OCI-LY3 (cell line): Measurements from ENCODE around the gene ICE1.

Experiments used
- EZH2phosphoT487 ChIP-seq: fragments of 200-600 bp; shearing (Covaris generic); IDR thresholded peaks from 2 replicates; pipeline ENCODE4 v1.6.1; 2018; ENCODE audit warnings: antibody characterized with exemption, mixed run types, low read depth
- TF ChIP-seq, protein P1 (sequence below): fragments of 200-600, 300-600 bp; sonication (generic); IDR thresholded peaks from 2 replicates; pipeline ENCODE4 v1.5.1; 2014; ENCODE audit warnings: antibody characterized with exemption, low read length, low read depth

DNA sequence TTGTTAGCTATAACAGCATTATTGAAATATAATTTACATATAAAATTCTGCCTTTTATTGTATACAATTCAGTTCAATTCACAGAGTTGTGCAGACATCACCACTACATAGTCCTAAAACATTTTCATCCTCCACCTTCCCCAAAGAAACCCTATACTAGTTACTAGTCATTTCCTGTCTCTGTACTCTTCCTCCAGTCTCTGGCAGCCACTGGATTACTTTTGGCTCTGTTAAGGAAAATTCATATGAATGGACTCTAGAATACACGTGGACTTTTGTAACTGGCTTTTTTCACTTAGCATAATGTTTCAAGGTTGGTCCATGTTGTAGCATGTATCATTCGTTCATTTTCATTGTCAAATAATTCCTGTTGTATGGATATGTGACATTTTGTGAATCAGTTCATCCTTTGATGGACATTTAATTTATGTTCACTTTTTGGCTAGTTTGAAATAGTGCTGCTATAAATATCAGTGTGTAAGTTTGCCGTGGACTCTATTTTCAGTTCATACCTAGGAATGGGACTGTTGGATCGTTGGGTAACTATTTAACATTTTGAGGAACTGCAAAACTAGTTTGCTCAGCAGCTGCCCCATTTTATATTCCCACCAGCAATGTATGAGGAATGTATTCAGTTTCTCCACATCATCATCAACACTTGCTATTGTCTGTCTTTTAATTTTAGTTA, 9.7 kb downstream of the ICE1 start:
- TF ChIP-seq, protein P1, sequence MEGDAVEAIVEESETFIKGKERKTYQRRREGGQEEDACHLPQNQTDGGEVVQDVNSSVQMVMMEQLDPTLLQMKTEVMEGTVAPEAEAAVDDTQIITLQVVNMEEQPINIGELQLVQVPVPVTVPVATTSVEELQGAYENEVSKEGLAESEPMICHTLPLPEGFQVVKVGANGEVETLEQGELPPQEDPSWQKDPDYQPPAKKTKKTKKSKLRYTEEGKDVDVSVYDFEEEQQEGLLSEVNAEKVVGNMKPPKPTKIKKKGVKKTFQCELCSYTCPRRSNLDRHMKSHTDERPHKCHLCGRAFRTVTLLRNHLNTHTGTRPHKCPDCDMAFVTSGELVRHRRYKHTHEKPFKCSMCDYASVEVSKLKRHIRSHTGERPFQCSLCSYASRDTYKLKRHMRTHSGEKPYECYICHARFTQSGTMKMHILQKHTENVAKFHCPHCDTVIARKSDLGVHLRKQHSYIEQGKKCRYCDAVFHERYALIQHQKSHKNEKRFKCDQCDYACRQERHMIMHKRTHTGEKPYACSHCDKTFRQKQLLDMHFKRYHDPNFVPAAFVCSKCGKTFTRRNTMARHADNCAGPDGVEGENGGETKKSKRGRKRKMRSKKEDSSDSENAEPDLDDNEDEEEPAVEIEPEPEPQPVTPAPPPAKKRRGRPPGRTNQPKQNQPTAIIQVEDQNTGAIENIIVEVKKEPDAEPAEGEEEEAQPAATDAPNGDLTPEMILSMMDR, result no peak
- TF ChIP-seq EZH2phosphoT487, result no peak
